ENCODE results near the gene DNAJC5. TPM values are rescaled to one million over a fixed set of nuclear protein-coding genes. Genes with fewer than 3 reads are reported as not detected.

DNAJC5 gene
- total and polyA plus RNA-seq, 2 donors (not counting 3 experiments of a cell fraction or from before 2014, with no cell fraction given) = 44.7 to 60.3 TPM

- Histone ChIP-seq H3K4me1 (ENCODE audit: control insufficient read depth, extremely low read depth, insufficient read depth, low read length) (peaks cover 4% of the 10 kb centered on the region), H4K20me1 (replicated peaks; ENCODE audit: control insufficient read depth, extremely low read depth, insufficient read depth, low read length) (no peaks in the 10 kb centered on the region), H3K27me3 (ENCODE audit: control insufficient read depth in 2 of 2, insufficient read depth in 2 of 2, low read length in 2 of 2) (no peaks in the 10 kb centered on the region), H2AFZ (ENCODE audit: low read depth, low read length) (no peak overlapping the region), H3K79me2 (ENCODE audit: control insufficient read depth, insufficient read depth, low read length) (peaks cover 8% of the 10 kb centered on the region), H3K4me3 (replicated peaks in 1 of 3; ENCODE audit: insufficient read depth in 1 of 3, low read depth in 1 of 3, low read length in 3 of 3) (no peak overlapping the region), H3K27ac (ENCODE audit: insufficient read depth, low read depth, low read length) (no peak overlapping the region), H3K9me1 (replicated peaks; ENCODE audit: control insufficient read depth, extremely low read depth, insufficient read depth, low read length) (no peaks in the 10 kb centered on the region), H3K9me3 (replicated peaks; ENCODE audit: control insufficient read depth, insufficient read depth, low read length) (no peaks in the 10 kb centered on the region), H3K9ac (replicated peaks; ENCODE audit: extremely low read depth, insufficient read depth, low read length) (no peak overlapping the region), H3K36me3 (ENCODE audit: control insufficient read depth in 2 of 2, extremely low read depth in 1 of 2, insufficient read depth in 2 of 2, low read length in 2 of 2) (peaks cover 15 to 59% of the 10 kb centered on the region in 2 experiments), H3K4me2 (ENCODE audit: insufficient read depth, low read length) (no peak overlapping the region)
- no peak for FAIRE-seq
- POLR2A ChIA-PET = no interaction called here
- TF ChIP-seq FOS (IDR thresholded peaks at IDR 0.05; ENCODE audit: borderline replicate concordance, insufficient read depth, low read length) (no peak), CTCF (IDR thresholded peaks at IDR 0.05; ENCODE audit: extremely low read depth in 1 of 2, insufficient read depth in 1 of 2, low read depth in 1 of 2, low read length in 2 of 2) (no peak), MAX (IDR thresholded peaks at IDR 0.05; ENCODE audit: insufficient read depth, insufficient read length) (no peak), POLR2AphosphoS5 (IDR thresholded peaks at IDR 0.05; ENCODE audit: insufficient read depth, low read depth, low read length) (no peak), GATA2 (IDR thresholded peaks at IDR 0.05; ENCODE audit: insufficient read depth, insufficient read length, low read depth, low read length) (no peak), JUN (IDR thresholded peaks at IDR 0.05; ENCODE audit: borderline replicate concordance, insufficient read depth, insufficient read length, low read depth) (no peak), POLR2A (IDR thresholded peaks at IDR 0.05; ENCODE audit: low read depth, low read length) (no peak), MYC (IDR thresholded peaks at IDR 0.05; ENCODE audit: low read depth, low read length) (no peak)
- CTCF ChIA-PET = no interaction called here
- intact Hi-C loops (cut with micrococcal nuclease) (loop anchor here (10.0 kb wide), 1 partner anchor 165 kb away; no protein-coding TSS in a partner anchor), dilution Hi-C loops (cut with MboI; ENCODE audit: extremely low pct_ligation_motif_present, low sequenced_read_pairs) (no loop called here)
- BruUV-seq (replicated peaks) = no TSS peak
- DNase-seq (ENCODE audit: low read depth, low spot score) = no peak
Measured at GRCh38 chr20:63889241-63890200, 5.4 kb upstream of the DNAJC5 start.
